GM20431 (cell line): ENCODE results near the gene PDCD6IP.

Experiments used
- in situ Hi-C: fragments of 300-500 bp; cut with MseI, MboI; formaldehyde crosslinking; loops from one replicate; pipeline ENCODE4 v1.15.0; 2020; ENCODE audit warnings: low sequenced_read_pairs; ENCODE audit not compliant: unreplicated experiment

Gene PDCD6IP

GRCh38 chr3:33914731-33915379, 116.4 kb downstream of the PDCD6IP start:
- in situ Hi-C loops = no loop called here

GRCh38 chr3:33915796-33916546, 117.5 kb downstream of the PDCD6IP start:
- in situ Hi-C loops = no loop called here

GRCh38 chr3:33918126-33918756, 119.8 kb downstream of the PDCD6IP start:
- in situ Hi-C loops = no loop called here
